ENCODE data around the gene SLC36A2.

The SLC36A2 gene

DNA sequence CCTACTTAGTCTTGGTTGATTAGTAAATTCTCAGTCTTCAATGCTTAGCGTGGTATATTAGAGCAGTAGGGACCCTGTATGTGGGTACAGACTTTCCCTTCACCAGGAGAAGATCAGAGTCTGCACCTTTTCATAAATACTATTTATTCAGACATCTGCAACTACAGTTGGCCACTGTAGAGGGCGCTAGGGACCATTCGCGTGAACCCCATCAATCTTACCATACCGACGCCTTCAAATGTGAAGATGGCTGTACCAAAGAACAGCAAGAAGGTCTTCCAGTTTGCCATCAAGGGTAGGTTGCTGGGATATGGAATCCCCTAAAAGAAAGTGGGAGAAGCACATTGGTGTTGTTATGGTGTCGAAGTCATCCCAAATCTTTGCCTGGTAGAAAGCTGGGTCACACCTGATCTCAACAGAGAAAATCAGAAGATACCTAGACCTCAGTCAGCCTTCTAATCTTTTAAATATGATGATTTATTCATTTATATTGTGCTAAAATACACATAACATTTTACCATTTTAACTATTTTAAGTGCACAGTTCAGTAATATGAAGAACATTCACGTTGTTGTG lies 62.9 kb downstream of the SLC36A2 start:
- no peaks in the 10 kb centered on the region for H3K4me1 ChIP-seq (ENCODE audit: control insufficient read depth, insufficient read depth, low read length)
- no peaks in the 10 kb centered on the region for H3K9me3 ChIP-seq (ENCODE audit: control insufficient read depth in 2 of 2, low read length in 2 of 2)
- H3K9ac ChIP-seq (ENCODE audit: low read length in 2 of 2), result no peak overlapping the region
- H3K27me3 ChIP-seq (ENCODE audit: control insufficient read depth in 1 of 2, insufficient read depth in 2 of 2, low read length in 2 of 2), result no peaks in the 10 kb centered on the region
- H3K4me3 ChIP-seq (ENCODE audit: low read length in 2 of 2), result no peak overlapping the region
- no peaks in the 10 kb centered on the region for H3K36me3 ChIP-seq (ENCODE audit: control insufficient read depth in 2 of 2, insufficient read depth in 2 of 2, low read length in 2 of 2)
- no peak overlapping the region for H3K27ac ChIP-seq (ENCODE audit: low read length)

DNA sequence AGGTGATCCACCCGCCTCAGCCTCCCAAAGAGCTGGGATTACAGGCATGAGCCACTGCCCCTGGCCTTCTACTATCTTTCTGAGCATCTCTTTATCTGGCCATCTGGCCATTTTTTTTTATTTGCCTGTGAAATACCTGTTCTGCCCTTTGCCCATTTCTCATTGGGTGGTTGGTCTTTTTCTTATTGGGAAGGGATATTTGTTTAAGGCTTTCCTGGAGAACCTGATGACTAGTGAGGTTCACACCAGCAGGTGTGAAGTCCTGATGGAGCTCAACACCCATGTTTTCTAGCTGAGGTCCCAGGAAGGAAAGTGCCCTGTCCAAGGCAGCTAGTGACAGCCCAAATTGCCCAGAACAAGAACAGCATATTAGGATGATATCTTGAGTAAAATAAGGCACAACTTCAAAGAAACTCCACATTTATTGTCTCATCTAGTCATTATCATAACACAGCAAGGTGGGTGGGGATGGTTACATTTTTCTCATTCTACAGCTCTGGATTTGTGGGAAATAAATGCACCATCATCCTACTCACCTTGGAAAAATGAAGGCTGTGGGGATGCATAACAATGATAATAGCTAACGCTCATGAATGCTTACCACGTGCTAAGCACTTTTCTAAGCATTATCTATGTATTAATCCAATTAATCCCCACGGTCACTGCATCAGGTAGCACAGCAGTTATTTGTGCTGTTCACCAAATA lies 64.1 kb downstream of the SLC36A2 start:
- no peak overlapping the region for H3K9ac ChIP-seq (ENCODE audit: low read length in 2 of 2)
- H3K4me3 ChIP-seq (ENCODE audit: low read length in 2 of 2), result no peak overlapping the region
- H3K9me3 ChIP-seq (ENCODE audit: control insufficient read depth in 2 of 2, low read length in 2 of 2), result no peaks in the 10 kb centered on the region
- no peak overlapping the region for H3K27ac ChIP-seq (ENCODE audit: low read length)
- H3K4me1 ChIP-seq (ENCODE audit: control insufficient read depth, insufficient read depth, low read length), result no peaks in the 10 kb centered on the region
- H3K36me3 ChIP-seq (ENCODE audit: control insufficient read depth in 2 of 2, insufficient read depth in 2 of 2, low read length in 2 of 2), result no peaks in the 10 kb centered on the region
- no peaks in the 10 kb centered on the region for H3K27me3 ChIP-seq (ENCODE audit: control insufficient read depth in 1 of 2, insufficient read depth in 2 of 2, low read length in 2 of 2)

DNA sequence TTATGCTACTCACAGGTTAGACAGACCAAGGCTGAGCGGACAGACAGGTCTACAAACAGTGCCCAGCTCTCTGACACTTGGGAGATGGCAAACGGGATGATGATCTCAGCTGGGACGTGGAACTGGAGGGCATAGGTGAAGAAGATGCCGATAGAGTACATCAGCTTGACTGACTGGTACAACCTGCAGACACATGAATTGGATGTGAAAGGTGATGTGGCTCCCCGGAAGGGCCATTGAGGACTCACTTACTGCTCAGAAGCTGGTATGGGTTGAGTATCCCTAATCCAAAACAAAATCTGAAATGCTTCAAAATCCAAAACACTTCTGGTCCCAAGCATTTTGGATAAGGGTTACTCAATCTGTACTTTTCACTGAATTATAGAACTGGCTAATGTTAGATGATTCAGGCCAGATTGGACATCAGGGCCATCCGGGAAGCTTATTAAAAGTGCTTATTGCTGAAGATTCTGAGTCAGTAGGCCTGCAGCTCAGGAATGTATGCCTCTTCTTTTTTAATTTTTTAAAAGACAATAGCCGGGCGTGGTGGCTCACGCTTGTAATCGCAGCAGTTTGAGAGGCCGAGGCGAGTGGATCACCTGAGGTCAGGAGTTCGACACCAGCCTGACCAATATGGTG lies 66.2 kb downstream of the SLC36A2 start:
- Histone ChIP-seq H3K9ac (ENCODE audit: low read length in 2 of 2) (no peak overlapping the region), H3K9me3 (ENCODE audit: control insufficient read depth in 2 of 2, low read length in 2 of 2) (no peaks in the 10 kb centered on the region)

DNA sequence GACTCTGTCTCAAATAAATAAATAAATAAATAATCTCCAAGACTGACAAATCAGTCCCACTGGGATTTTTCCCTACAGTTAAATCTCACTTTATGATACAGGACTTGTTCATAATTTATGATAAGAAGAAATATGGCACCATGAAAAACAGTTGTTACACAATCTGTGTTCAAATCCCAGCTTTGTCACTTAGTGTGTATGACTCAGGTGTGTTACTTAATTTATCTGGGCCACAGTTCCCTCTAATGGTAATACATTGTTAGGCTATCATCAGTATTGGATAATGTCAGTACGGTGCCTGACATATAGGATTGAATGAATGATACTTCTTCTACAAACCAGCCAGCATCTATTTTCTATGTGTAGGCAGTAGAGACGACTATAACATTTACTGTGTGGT lies 66.9 kb downstream of the SLC36A2 start:
- Histone ChIP-seq H3K27me3 (ENCODE audit: control insufficient read depth in 1 of 2, insufficient read depth in 2 of 2, low read length in 2 of 2) (no peaks in the 10 kb centered on the region), H3K9me3 (ENCODE audit: control insufficient read depth in 2 of 2, low read length in 2 of 2) (no peaks in the 10 kb centered on the region)

More for the DNA sequence above, 66.2 kb downstream of the SLC36A2 start:
- H3K27me3 ChIP-seq (ENCODE audit: control insufficient read depth in 1 of 2, insufficient read depth in 2 of 2, low read length in 2 of 2), result no peaks in the 10 kb centered on the region
- H3K4me3 ChIP-seq (ENCODE audit: low read length in 2 of 2), result no peak overlapping the region
- no peaks in the 10 kb centered on the region for H3K36me3 ChIP-seq (ENCODE audit: control insufficient read depth in 2 of 2, insufficient read depth in 2 of 2, low read length in 2 of 2)
- H3K4me1 ChIP-seq (ENCODE audit: control insufficient read depth, insufficient read depth, low read length), result no peaks in the 10 kb centered on the region
- no peak overlapping the region for H3K27ac ChIP-seq (ENCODE audit: low read length)

DNA sequence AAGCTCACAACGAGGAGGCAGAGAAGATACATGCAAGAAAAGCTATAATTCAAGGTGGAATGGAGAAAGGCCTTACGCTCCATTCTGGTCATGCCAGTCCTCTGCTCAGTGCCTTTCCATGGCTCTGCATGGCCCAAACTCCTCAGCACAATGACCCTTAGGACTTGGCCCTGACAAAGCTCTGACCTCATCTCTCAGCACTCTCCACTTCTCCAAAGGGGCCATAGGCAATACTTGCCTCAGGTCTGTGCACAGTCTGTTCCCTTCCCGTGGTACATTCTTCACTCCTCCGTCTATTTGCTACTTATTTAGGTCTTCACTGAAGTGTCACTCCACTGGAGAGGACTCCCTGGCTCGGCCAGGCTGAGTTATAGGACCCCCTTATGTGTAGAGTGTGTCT lies 68.5 kb downstream of the SLC36A2 start:
- H3K9me3 ChIP-seq (ENCODE audit: control insufficient read depth in 2 of 2, low read length in 2 of 2), result no peaks in the 10 kb centered on the region
- no peak overlapping the region for H3K9ac ChIP-seq (ENCODE audit: low read length in 2 of 2)
- no peak overlapping the region for H3K27ac ChIP-seq (ENCODE audit: low read length)
- H3K4me1 ChIP-seq (ENCODE audit: control insufficient read depth, insufficient read depth, low read length), result no peaks in the 10 kb centered on the region
- H3K36me3 ChIP-seq (ENCODE audit: control insufficient read depth in 2 of 2, insufficient read depth in 2 of 2, low read length in 2 of 2), result no peaks in the 10 kb centered on the region
- H3K4me3 ChIP-seq (ENCODE audit: low read length in 2 of 2), result no peak overlapping the region
- no peaks in the 10 kb centered on the region for H3K27me3 ChIP-seq (ENCODE audit: control insufficient read depth in 1 of 2, insufficient read depth in 2 of 2, low read length in 2 of 2)

More for the DNA sequence above, 66.9 kb downstream of the SLC36A2 start:
- H3K36me3 ChIP-seq (ENCODE audit: control insufficient read depth in 2 of 2, insufficient read depth in 2 of 2, low read length in 2 of 2), result no peaks in the 10 kb centered on the region
- no peak overlapping the region for H3K9ac ChIP-seq (ENCODE audit: low read length in 2 of 2)
- no peaks in the 10 kb centered on the region for H3K4me1 ChIP-seq (ENCODE audit: control insufficient read depth, insufficient read depth, low read length)
- H3K4me3 ChIP-seq (ENCODE audit: low read length in 2 of 2), result no peak overlapping the region
- no peak overlapping the region for H3K27ac ChIP-seq (ENCODE audit: low read length)

DNA sequence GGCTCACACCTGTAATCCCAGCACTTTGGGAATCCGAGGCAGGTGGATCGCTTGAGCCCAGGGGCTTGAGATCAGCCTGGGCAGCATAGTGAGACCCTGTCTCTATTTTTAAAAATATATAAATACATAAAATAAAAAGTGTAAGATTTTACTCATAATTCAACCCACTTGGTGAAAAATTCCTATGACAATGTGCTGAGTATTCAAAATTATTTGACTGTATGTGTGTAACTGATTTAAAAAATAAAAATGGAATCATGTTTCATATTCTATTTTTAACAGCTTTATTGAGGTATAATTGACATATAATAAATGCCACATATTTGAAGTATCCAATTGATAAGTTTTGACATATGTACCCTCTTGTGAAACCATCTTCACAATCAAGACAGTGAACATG lies 71.6 kb downstream of the SLC36A2 start:
- H3K27ac ChIP-seq (ENCODE audit: low read length), result no peak overlapping the region
- no peaks in the 10 kb centered on the region for H3K9me3 ChIP-seq (ENCODE audit: control insufficient read depth in 2 of 2, low read length in 2 of 2)
- H3K36me3 ChIP-seq (ENCODE audit: control insufficient read depth in 2 of 2, insufficient read depth in 2 of 2, low read length in 2 of 2), result no peaks in the 10 kb centered on the region
- no peak overlapping the region for H3K4me3 ChIP-seq (ENCODE audit: low read length in 2 of 2)
- H3K9ac ChIP-seq (ENCODE audit: low read length in 2 of 2), result no peak overlapping the region
- H3K27me3 ChIP-seq (ENCODE audit: control insufficient read depth in 1 of 2, insufficient read depth in 2 of 2, low read length in 2 of 2), result no peaks in the 10 kb centered on the region
- no peaks in the 10 kb centered on the region for H3K4me1 ChIP-seq (ENCODE audit: control insufficient read depth, insufficient read depth, low read length)

DNA sequence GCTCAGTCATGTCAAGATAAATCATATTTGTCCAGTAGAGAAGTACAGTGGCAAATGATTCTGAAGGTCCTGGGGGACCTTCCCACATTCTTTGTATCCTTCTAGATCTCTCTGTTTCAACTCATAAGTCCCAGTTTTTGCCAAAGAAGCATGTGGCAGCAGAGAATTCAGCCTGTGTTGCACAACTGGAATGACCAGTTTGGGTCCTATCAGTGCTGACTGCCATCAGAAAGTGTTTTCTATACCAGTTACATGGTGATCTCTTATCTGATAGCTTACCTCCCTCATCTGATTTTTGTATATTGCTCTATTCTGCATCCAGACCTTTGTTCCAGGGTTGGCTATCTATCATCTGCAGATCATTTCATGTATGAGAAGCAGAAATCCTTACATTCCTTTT lies 72.7 kb downstream of the SLC36A2 start:
- Histone ChIP-seq H3K4me1 (ENCODE audit: control insufficient read depth, insufficient read depth, low read length) (no peaks in the 10 kb centered on the region), H3K9ac (ENCODE audit: low read length in 2 of 2) (no peak overlapping the region), H3K4me3 (ENCODE audit: low read length in 2 of 2) (no peak overlapping the region), H3K36me3 (ENCODE audit: control insufficient read depth in 2 of 2, insufficient read depth in 2 of 2, low read length in 2 of 2) (peaks cover 0 to 4% of the 10 kb centered on the region in 2 donors), H3K27ac (ENCODE audit: low read length) (no peak overlapping the region), H3K9me3 (ENCODE audit: control insufficient read depth in 2 of 2, low read length in 2 of 2) (no peaks in the 10 kb centered on the region), H3K27me3 (ENCODE audit: control insufficient read depth in 1 of 2, insufficient read depth in 2 of 2, low read length in 2 of 2) (no peaks in the 10 kb centered on the region)

DNA sequence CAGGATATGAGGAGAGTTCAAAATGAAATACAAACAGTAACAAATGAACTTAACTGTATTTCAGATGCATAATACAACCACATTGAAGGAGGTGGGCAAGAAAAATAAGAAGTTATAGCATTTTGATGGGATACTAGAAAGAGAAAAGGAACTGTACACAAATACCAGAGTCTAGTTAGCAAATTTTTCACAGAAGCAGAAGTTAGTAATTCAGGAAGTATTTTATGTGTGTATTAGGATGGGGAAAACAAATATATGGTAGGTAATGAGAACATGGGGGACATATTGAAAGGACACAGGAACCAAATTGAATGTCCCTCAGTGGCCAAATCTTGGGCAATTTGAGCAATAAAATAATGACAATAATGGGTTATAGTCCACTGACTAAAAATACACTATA lies 76.0 kb downstream of the SLC36A2 start:
- Histone ChIP-seq H3K36me3 (ENCODE audit: control insufficient read depth in 2 of 2, insufficient read depth in 2 of 2, low read length in 2 of 2) (peaks cover 12 to 21% of the 10 kb centered on the region in 2 donors), H3K27ac (ENCODE audit: low read length) (no peak overlapping the region), H3K9me3 (ENCODE audit: control insufficient read depth in 2 of 2, low read length in 2 of 2) (no peaks in the 10 kb centered on the region), H3K27me3 (ENCODE audit: control insufficient read depth in 1 of 2, insufficient read depth in 2 of 2, low read length in 2 of 2) (no peaks in the 10 kb centered on the region), H3K4me3 (ENCODE audit: low read length in 2 of 2) (no peak overlapping the region), H3K4me1 (ENCODE audit: control insufficient read depth, insufficient read depth, low read length) (no peaks in the 10 kb centered on the region), H3K9ac (ENCODE audit: low read length in 2 of 2) (no peak overlapping the region)

DNA sequence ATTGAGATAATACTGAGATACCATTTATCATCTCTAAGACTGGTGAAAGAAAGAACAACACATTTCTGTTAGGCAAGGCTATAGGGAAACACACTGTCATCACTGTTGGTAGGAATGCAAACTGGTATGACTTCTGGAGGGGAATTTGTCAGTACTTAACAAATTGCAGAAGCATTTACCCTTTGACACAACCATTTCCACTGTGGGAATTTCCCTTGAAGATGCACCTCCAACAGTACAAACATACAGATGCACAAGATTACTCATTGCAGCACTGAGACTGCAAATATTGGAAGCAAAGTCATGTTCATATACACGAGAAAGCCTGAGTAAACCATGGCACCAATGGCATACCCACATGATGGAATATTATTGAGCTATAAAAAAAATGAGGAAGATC lies 76.8 kb downstream of the SLC36A2 start:
- H3K4me1 ChIP-seq (ENCODE audit: control insufficient read depth, insufficient read depth, low read length), result no peaks in the 10 kb centered on the region
- H3K27ac ChIP-seq (ENCODE audit: low read length), result no peak overlapping the region
- peaks cover 13 to 24% of the 10 kb centered on the region in 2 donors for H3K36me3 ChIP-seq (ENCODE audit: control insufficient read depth in 2 of 2, insufficient read depth in 2 of 2, low read length in 2 of 2)
- no peak overlapping the region for H3K4me3 ChIP-seq (ENCODE audit: low read length in 2 of 2)
- H3K27me3 ChIP-seq (ENCODE audit: control insufficient read depth in 1 of 2, insufficient read depth in 2 of 2, low read length in 2 of 2), result no peaks in the 10 kb centered on the region
- H3K9me3 ChIP-seq (ENCODE audit: control insufficient read depth in 2 of 2, low read length in 2 of 2), result no peaks in the 10 kb centered on the region
- no peak overlapping the region for H3K9ac ChIP-seq (ENCODE audit: low read length in 2 of 2)

DNA sequence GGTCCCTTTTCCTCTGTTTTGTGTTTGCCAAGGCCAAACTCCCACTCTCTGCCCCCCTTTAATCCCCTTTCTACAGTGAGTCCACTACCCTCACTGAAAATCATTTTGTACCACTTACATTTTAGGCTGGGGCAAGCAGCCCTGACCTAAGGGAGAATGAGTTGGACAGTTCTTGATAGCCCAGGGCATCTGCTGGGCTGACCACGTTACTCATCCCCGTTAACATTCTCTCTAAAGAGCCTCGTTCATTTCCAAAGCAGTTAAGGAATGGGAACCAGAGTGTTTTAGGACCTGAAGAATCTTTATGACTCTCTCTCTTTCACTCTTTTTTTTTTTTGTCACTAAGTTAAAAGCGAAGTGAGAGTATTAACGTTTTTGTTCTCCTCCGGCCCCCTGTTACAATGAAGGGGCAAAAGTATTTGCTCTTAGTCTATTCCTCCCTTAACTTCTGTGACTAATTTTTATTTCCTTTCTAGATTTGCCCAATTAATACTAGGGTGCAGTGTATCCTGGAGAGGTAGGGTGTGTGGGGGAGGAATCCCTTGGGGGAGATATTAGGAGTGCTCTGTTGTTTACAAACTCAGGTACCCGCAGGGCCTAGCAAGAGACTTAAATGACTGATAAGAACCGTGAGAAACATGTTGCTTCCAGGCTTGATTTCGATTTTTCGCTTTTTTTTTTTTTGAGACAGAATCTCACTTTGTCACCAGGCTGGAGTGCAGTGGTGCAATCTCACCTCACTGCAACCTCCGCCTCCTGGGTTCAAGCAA lies 79.7 kb downstream of the SLC36A2 start:
- Histone ChIP-seq H3K36me3 (ENCODE audit: control insufficient read depth in 2 of 2, insufficient read depth in 2 of 2, low read length in 2 of 2) (peaks cover 21 to 24% of the 10 kb centered on the region in 2 donors), H3K4me1 (ENCODE audit: control insufficient read depth, insufficient read depth, low read length) (no peaks in the 10 kb centered on the region), H3K27me3 (ENCODE audit: control insufficient read depth in 1 of 2, insufficient read depth in 2 of 2, low read length in 2 of 2) (no peaks in the 10 kb centered on the region), H3K27ac (ENCODE audit: low read length) (no peak overlapping the region), H3K9ac (ENCODE audit: low read length in 2 of 2) (no peak overlapping the region), H3K9me3 (ENCODE audit: control insufficient read depth in 2 of 2, low read length in 2 of 2) (no peaks in the 10 kb centered on the region), H3K4me3 (ENCODE audit: low read length in 2 of 2) (no peak overlapping the region)
